H1 (cell line): ENCODE measurements around the gene LUZP1. TPM values are rescaled to one million over a fixed set of nuclear protein-coding genes. Genes with fewer than 3 reads are reported as not detected.

Experiments used
- ASH2L ChIP-seq: fragments of 200-600, 300-600 bp; sonication (generic); IDR thresholded peaks from one replicate; pipeline ENCODE4 v1.7.1; 2017; ENCODE audit warnings: low read length
- ATF3 ChIP-seq: IDR thresholded peaks from 2 replicates; pipeline ENCODE4 v1.6.1; 2011; ENCODE audit warnings: low read depth, mild to moderate bottlenecking, low read length; ENCODE audit not compliant: insufficient read depth
- BRCA1 ChIP-seq: IDR thresholded peaks from 2 replicates; pipeline ENCODE4 v1.6.1; 2012; ENCODE audit warnings: low read depth, low read length, improper control_type of control experiment
- EZH2 ChIP-seq: fragments of 200-600 bp; sonication (generic); IDR thresholded peaks from 2 replicates; pipeline ENCODE4 v1.7.1; 2012; ENCODE audit warnings: low read depth, mild to moderate bottlenecking, moderate library complexity, low read length, inconsistent platforms; ENCODE audit not compliant: severe bottlenecking
- NANOG ChIP-seq: IDR thresholded peaks from 2 replicates; pipeline ENCODE4 v1.6.1; 2011; ENCODE audit warnings: low read length, low read depth, mild to moderate bottlenecking, inconsistent platforms; ENCODE audit not compliant: insufficient read depth, poor library complexity, severe bottlenecking
- POLR2A ChIP-seq, 2 experiments: IDR thresholded peaks; 1 replicate in 1 of 2; 2 replicates in 1 of 2; pipeline ENCODE4 v1.6.1; 2011; ENCODE audit warnings: low read depth in 2 of 2, low read length in 2 of 2, mild to moderate bottlenecking in 2 of 2; ENCODE audit errors: control extremely low read depth in 1 of 2
- RNF2 ChIP-seq: fragments of 200-900, 300-1000 bp; sonication (generic); IDR thresholded peaks from 2 replicates; pipeline ENCODE4 v1.7.1; 2016; ENCODE audit warnings: borderline replicate concordance, low read depth, mild to moderate bottlenecking, antibody characterized with exemption, low read length; ENCODE audit not compliant: poor library complexity, severe bottlenecking; ENCODE audit errors: missing control alignments
- TBP ChIP-seq: IDR thresholded peaks from 2 replicates; pipeline ENCODE4 v1.6.1; 2011; ENCODE audit warnings: low read depth, low read length, improper control_type of control experiment
- TCF12 ChIP-seq: IDR thresholded peaks from 2 replicates; pipeline ENCODE4 v1.6.1; 2011; ENCODE audit warnings: low read depth, mild to moderate bottlenecking, low read length
- ZNF274 ChIP-seq: IDR thresholded peaks from 2 replicates; pipeline ENCODE4 v1.7.0; 2012; ENCODE audit warnings: low read length, borderline replicate concordance; ENCODE audit errors: extremely low read depth
- polyA plus RNA-seq, 7 experiments: library from polyadenylated mRNA; depleted of rRNA in 3 of 7; stranded (reverse) in 5 of 7; unstranded in 2 of 7; fragments of >200 nt in 5 of 7; fragments of 200-250 nt in 2 of 7; gene quantifications; 1 replicate in 5 of 7; 2 replicates in 1 of 7; 4 replicates in 1 of 7; pipeline versions ENCODE4 v1.2.1 to v1.2.3, GENCODE V29; 2011 to 2013; ENCODE audit warnings: missing spikeins in 2 of 7, mixed read lengths in 2 of 7
- total RNA-seq: library from RNA; stranded (reverse); fragmentation: NEBNext Ultra II Directional; extraction: Animal tissue kit (Norgen Biotek cat#: 25700); gene quantifications from 2 replicates; pipeline ENCODE4 v1.2.1, GENCODE V29; 2021
- TF ChIP-seq, protein P1 (sequence below), 3 experiments: IDR thresholded peaks; 1 replicate in 2 of 3; 2 replicates in 1 of 3; pipeline versions ENCODE4 v1.5.1 to v1.6.1; 2011; ENCODE audit warnings: low read length in 3 of 3, mild to moderate bottlenecking in 3 of 3, inconsistent platforms in 2 of 3, low read depth in 1 of 3, moderate library complexity in 1 of 3; ENCODE audit not compliant: insufficient read depth in 1 of 3; ENCODE audit errors: control extremely low read depth in 1 of 3

The LUZP1 gene
- total and polyA plus RNA-seq, 2 of the 8 experiments (the other 6 are each of a cell fraction or from before 2014, with no cell fraction given) = 14.0 to 60.5 TPM

DNA sequence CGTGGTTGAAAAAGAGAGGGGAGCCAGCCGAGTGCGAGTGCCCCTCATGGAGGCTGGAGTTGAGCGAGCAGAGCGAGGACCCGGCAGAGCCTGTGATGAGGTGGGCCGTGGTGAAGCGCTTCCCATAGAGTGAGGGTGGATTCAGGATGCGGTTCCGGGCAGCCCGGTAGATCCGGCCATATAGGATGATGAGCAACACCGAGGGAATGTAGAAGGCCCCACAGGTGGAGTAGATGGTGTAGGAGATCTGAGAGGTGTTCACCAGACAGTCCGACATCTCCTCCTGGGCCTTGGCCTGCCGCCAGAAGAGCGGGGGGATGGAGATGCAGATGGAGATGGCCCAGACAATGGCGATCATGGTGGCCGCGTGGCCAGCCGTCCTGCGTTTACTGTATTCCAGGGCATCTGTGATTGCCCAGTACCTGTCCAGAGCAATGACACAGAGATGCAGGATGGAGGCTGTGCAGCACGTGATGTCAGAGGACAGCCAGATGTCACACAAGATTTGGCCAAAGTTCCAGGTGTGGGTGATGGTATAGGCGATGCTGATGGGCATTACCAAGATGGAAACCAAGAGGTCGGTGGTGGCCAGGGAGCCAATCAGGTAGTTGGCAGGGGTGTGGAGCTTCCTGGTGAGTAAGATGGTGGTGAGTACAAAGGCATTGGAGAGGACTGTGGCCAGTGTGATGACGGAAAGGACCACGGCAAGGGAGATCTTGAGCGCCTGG lies 24.9 kb upstream of the LUZP1 start (continued):
- TF ChIP-seq, protein P1, sequence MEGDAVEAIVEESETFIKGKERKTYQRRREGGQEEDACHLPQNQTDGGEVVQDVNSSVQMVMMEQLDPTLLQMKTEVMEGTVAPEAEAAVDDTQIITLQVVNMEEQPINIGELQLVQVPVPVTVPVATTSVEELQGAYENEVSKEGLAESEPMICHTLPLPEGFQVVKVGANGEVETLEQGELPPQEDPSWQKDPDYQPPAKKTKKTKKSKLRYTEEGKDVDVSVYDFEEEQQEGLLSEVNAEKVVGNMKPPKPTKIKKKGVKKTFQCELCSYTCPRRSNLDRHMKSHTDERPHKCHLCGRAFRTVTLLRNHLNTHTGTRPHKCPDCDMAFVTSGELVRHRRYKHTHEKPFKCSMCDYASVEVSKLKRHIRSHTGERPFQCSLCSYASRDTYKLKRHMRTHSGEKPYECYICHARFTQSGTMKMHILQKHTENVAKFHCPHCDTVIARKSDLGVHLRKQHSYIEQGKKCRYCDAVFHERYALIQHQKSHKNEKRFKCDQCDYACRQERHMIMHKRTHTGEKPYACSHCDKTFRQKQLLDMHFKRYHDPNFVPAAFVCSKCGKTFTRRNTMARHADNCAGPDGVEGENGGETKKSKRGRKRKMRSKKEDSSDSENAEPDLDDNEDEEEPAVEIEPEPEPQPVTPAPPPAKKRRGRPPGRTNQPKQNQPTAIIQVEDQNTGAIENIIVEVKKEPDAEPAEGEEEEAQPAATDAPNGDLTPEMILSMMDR (IDR thresholded peaks at IDR 0.05; ENCODE audit: control extremely low read depth in 1 of 3, insufficient read depth in 1 of 3, low read depth in 1 of 3, low read length in 3 of 3) = no peak
- TF ChIP-seq TCF12 (no peak), POLR2A (IDR thresholded peaks at IDR 0.05; ENCODE audit: control extremely low read depth in 1 of 2, low read depth in 2 of 2, low read length in 2 of 2) (no peak), ZNF274 (no peak), RNF2 (no peak), EZH2 (no peak), ATF3 (no peak), NANOG (no peak), BRCA1 (no peak), TBP (no peak), ASH2L (no peak)
